Neural cell (in vitro differentiated cells): ENCODE measurements around the gene TUT1. TPM values are rescaled to one million over a fixed set of nuclear protein-coding genes. Genes with fewer than 3 reads are reported as not detected.

Experiments
- H2AFZ ChIP-seq: fragments of 200-600, 300-800 bp; sonication (generic), shearing (Covaris generic); 2 replicates; pipeline ENCODE4 v1.6.0; 2014; ENCODE audit warnings: low read depth, mild to moderate bottlenecking, antibody characterized with exemption, low read length, moderate library complexity
- H3F3A ChIP-seq: fragments of 200-600 bp; shearing (Covaris generic); 2 replicates; pipeline ENCODE4 v1.6.1; 2016; ENCODE audit warnings: mild to moderate bottlenecking, moderate library complexity, mixed read lengths, antibody characterized with exemption, low read length; ENCODE audit not compliant: insufficient read depth, poor library complexity, severe bottlenecking
- H3K27ac ChIP-seq: fragments of 200-600, 300-800 bp; sonication (generic), shearing (Covaris generic); 2 replicates; pipeline ENCODE4 v1.5.1; 2014; ENCODE audit warnings: mild to moderate bottlenecking, low read length, moderate library complexity
- H3K27me3 ChIP-seq: fragments of 300-800, 200-600 bp; sonication (generic), shearing (Covaris generic); 2 replicates; pipeline ENCODE4 v1.6.0; 2014; ENCODE audit warnings: mild to moderate bottlenecking, low read depth, low read length, moderate library complexity; ENCODE audit not compliant: insufficient read depth
- H3K36me3 ChIP-seq: fragments of 300-800, 200-600 bp; sonication (generic), shearing (Covaris generic); 2 replicates; pipeline ENCODE4 v1.5.1; 2014; ENCODE audit warnings: mild to moderate bottlenecking, antibody characterized with exemption, low read length, moderate library complexity; ENCODE audit not compliant: insufficient read depth
- H3K4me2 ChIP-seq: fragments of 300-800, 200-600 bp; sonication (generic), shearing (Covaris generic); 2 replicates; pipeline ENCODE4 v1.6.0; 2014; ENCODE audit warnings: mild to moderate bottlenecking, low read length
- H3K4me3 ChIP-seq: fragments of 300-800, 200-600 bp; sonication (generic), shearing (Covaris generic); 2 replicates; pipeline ENCODE4 v1.5.1; 2014; ENCODE audit warnings: mild to moderate bottlenecking, low read length, moderate library complexity
- H3K79me2 ChIP-seq: fragments of 200-600 bp; shearing (Covaris generic); replicated peaks from 2 replicates; pipeline ENCODE4 v1.6.0; 2014; ENCODE audit warnings: mild to moderate bottlenecking, low read length, moderate library complexity; ENCODE audit not compliant: insufficient read depth
- H3K9ac ChIP-seq: fragments of 300-800, 200-600 bp; sonication (generic), shearing (Covaris generic); 2 replicates; pipeline ENCODE4 v1.6.1; 2016; ENCODE audit warnings: mild to moderate bottlenecking, low read length, mixed read lengths
- H3K9me2 ChIP-seq: fragments of 200-600 bp; shearing (Covaris generic); 2 replicates; pipeline ENCODE4 v1.6.1; 2016; ENCODE audit warnings: mild to moderate bottlenecking, low read length, mixed read lengths; ENCODE audit not compliant: insufficient read depth
- H3K9me3 ChIP-seq: fragments of 200-600, 300-800 bp; sonication (generic), shearing (Covaris generic); 2 replicates; pipeline ENCODE4 v1.6.1; 2016; ENCODE audit warnings: mild to moderate bottlenecking, mixed run types, low read length, moderate library complexity, mixed read lengths
- H4K20me1 ChIP-seq: fragments of 200-600 bp; shearing (Covaris generic); 2 replicates; pipeline ENCODE4 v1.6.1; 2016; ENCODE audit warnings: mild to moderate bottlenecking, mixed run types; ENCODE audit not compliant: insufficient read depth
- EP300 ChIP-seq: fragments of 450-650 bp; conservative IDR thresholded peaks from 2 replicates; pipeline ENCODE4 v1.6.1; 2014; ENCODE audit warnings: antibody characterized with exemption, mild to moderate bottlenecking, moderate library complexity; ENCODE audit not compliant: poor library complexity, severe bottlenecking
- EZH2 ChIP-seq: fragments of 200-600, 300-800 bp; shearing (Covaris generic), sonication (generic); IDR thresholded peaks from 2 replicates; pipeline ENCODE4 v1.6.1; 2014; ENCODE audit warnings: antibody characterized with exemption, low read length, borderline replicate concordance, mild to moderate bottlenecking; ENCODE audit not compliant: insufficient read depth, poor library complexity, severe bottlenecking
- MXI1 ChIP-seq: fragments of 450-650 bp; conservative IDR thresholded peaks from 2 replicates; pipeline ENCODE4 v1.6.1; 2014; ENCODE audit warnings: antibody characterized with exemption, mild to moderate bottlenecking; ENCODE audit not compliant: poor library complexity, severe bottlenecking
- POLR2AphosphoS5 ChIP-seq: IDR thresholded peaks from 2 replicates; pipeline ENCODE4 v1.6.1; 2012
- RAD21 ChIP-seq: fragments of 450-650 bp; conservative IDR thresholded peaks from 2 replicates; pipeline ENCODE4 v1.6.1; 2014; ENCODE audit warnings: antibody characterized with exemption, mild to moderate bottlenecking, moderate library complexity
- SMC3 ChIP-seq: fragments of 450-650 bp; conservative IDR thresholded peaks from 2 replicates; pipeline ENCODE4 v1.6.1; 2014; ENCODE audit warnings: antibody characterized with exemption, mild to moderate bottlenecking, moderate library complexity; ENCODE audit not compliant: poor library complexity
- TAF1 ChIP-seq: IDR thresholded peaks from 2 replicates; pipeline ENCODE4 v1.6.1; 2012; ENCODE audit warnings: low read depth
- polyA plus RNA-seq: library from polyadenylated mRNA; depleted of rRNA; stranded (reverse); fragments of >200 nt; gene quantifications from 2 replicates; pipeline ENCODE4 v1.2.3, GENCODE V29; 2014
- TF ChIP-seq, protein P1 (sequence below): fragments of 450-650 bp; IDR thresholded peaks from 2 replicates; pipeline ENCODE4 v1.5.1; 2014; ENCODE audit warnings: antibody characterized with exemption, mild to moderate bottlenecking, moderate library complexity; ENCODE audit not compliant: poor library complexity, severe bottlenecking
- TF ChIP-seq, protein P2 (sequence below): IDR thresholded peaks from 2 replicates; pipeline ENCODE4 v1.6.1; 2012; ENCODE audit warnings: borderline replicate concordance

Gene TUT1
- polyA plus RNA-seq, 1 donor from 2014 or later = 17.8 TPM

- no peak overlapping the region for H3K9ac ChIP-seq
- no peaks in the 10 kb centered on the region for H3K9me3 ChIP-seq
- no peaks in the 10 kb centered on the region for H4K20me1 ChIP-seq
- no peaks in the 10 kb centered on the region for H3K27me3 ChIP-seq
- no peaks in the 10 kb centered on the region for H3K79me2 ChIP-seq
- H3K9me2 ChIP-seq = no peaks in the 10 kb centered on the region
- no peak overlapping the region for H3K27ac ChIP-seq
- H3K4me3 ChIP-seq = no peak overlapping the region
- no peak overlapping the region for H2AFZ ChIP-seq
- no peaks in the 10 kb centered on the region for H3K36me3 ChIP-seq
- no peak overlapping the region for H3K4me2 ChIP-seq
- H3F3A ChIP-seq = no peaks in the 10 kb centered on the region
- TF ChIP-seq, protein P1, sequence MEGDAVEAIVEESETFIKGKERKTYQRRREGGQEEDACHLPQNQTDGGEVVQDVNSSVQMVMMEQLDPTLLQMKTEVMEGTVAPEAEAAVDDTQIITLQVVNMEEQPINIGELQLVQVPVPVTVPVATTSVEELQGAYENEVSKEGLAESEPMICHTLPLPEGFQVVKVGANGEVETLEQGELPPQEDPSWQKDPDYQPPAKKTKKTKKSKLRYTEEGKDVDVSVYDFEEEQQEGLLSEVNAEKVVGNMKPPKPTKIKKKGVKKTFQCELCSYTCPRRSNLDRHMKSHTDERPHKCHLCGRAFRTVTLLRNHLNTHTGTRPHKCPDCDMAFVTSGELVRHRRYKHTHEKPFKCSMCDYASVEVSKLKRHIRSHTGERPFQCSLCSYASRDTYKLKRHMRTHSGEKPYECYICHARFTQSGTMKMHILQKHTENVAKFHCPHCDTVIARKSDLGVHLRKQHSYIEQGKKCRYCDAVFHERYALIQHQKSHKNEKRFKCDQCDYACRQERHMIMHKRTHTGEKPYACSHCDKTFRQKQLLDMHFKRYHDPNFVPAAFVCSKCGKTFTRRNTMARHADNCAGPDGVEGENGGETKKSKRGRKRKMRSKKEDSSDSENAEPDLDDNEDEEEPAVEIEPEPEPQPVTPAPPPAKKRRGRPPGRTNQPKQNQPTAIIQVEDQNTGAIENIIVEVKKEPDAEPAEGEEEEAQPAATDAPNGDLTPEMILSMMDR = no peak
- TF ChIP-seq POLR2AphosphoS5 (no peak), RAD21 (no peak), MXI1 (no peak), TAF1 (no peak), EZH2 (no peak), SMC3 (no peak), EP300 (no peak)
- TF ChIP-seq, protein P2, sequence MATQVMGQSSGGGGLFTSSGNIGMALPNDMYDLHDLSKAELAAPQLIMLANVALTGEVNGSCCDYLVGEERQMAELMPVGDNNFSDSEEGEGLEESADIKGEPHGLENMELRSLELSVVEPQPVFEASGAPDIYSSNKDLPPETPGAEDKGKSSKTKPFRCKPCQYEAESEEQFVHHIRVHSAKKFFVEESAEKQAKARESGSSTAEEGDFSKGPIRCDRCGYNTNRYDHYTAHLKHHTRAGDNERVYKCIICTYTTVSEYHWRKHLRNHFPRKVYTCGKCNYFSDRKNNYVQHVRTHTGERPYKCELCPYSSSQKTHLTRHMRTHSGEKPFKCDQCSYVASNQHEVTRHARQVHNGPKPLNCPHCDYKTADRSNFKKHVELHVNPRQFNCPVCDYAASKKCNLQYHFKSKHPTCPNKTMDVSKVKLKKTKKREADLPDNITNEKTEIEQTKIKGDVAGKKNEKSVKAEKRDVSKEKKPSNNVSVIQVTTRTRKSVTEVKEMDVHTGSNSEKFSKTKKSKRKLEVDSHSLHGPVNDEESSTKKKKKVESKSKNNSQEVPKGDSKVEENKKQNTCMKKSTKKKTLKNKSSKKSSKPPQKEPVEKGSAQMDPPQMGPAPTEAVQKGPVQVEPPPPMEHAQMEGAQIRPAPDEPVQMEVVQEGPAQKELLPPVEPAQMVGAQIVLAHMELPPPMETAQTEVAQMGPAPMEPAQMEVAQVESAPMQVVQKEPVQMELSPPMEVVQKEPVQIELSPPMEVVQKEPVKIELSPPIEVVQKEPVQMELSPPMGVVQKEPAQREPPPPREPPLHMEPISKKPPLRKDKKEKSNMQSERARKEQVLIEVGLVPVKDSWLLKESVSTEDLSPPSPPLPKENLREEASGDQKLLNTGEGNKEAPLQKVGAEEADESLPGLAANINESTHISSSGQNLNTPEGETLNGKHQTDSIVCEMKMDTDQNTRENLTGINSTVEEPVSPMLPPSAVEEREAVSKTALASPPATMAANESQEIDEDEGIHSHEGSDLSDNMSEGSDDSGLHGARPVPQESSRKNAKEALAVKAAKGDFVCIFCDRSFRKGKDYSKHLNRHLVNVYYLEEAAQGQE = no peak
These were observed 54.9 kb downstream of the TUT1 start for GRCh38 chr11:62536301-62536957.

DNA sequence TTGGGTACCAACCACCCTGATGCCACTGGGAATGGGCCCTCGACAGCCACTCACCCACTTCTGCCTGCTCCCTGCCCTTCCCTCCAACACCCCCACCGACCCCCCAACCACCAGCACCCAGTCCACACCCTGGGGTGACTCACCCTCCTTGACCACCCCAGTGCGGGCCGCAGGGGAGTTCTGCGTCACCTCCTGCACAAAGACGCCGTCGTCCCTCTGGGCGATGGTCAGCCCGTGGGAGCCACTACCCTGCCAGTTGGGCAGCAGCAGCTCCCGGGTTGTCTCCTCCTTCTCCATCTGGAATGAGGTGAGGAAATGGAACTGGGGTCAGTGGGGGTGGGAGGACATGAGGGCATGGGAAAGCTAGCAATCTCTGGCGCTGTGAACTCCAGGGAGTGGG, 55.5 kb downstream of the TUT1 start:
- Histone ChIP-seq H3K27ac (no peak overlapping the region), H3K4me3 (no peak overlapping the region), H3K27me3 (no peaks in the 10 kb centered on the region), H3F3A (no peaks in the 10 kb centered on the region), H3K9ac (no peak overlapping the region), H3K9me2 (no peaks in the 10 kb centered on the region), H3K79me2 (no peaks in the 10 kb centered on the region), H4K20me1 (no peaks in the 10 kb centered on the region), H2AFZ (no peak overlapping the region), H3K9me3 (no peaks in the 10 kb centered on the region), H3K36me3 (no peaks in the 10 kb centered on the region), H3K4me2 (no peak overlapping the region)
- TF ChIP-seq TAF1 (no peak), SMC3 (no peak), EP300 (no peak), POLR2AphosphoS5 (no peak), MXI1 (no peak), RAD21 (no peak), EZH2 (no peak)
- TF ChIP-seq, protein P2 = no peak
- TF ChIP-seq, protein P1 = no peak
